ENCODE results near the gene FANK1.
"Not testable (repeated sequence)": the region's sequence is repeated elsewhere in the genome, so short reads cannot be mapped to it uniquely, and the experiment has no call there.

FANK1 gene

GRCh38 chr10:126017961-126018560 lies 121.7 kb downstream of the FANK1 start:
- FAIRE-seq (no peak), DNase-seq (ENCODE audit: low spot score) (no peak)

GRCh38 chr10:126021833-126022500 lies 125.6 kb downstream of the FANK1 start:
- DNase-seq (ENCODE audit: low spot score) = no peak
- FAIRE-seq = no peak

GRCh38 chr10:126022841-126023240 lies 126.5 kb downstream of the FANK1 start:
- DNase-seq (ENCODE audit: low spot score) (no peak), FAIRE-seq (no peak)

GRCh38 chr10:126027692-126028091 lies 131.3 kb downstream of the FANK1 start:
- FAIRE-seq (no peak), DNase-seq (ENCODE audit: low spot score) (no peak)

GRCh38 chr10:126029999-126030398 lies 133.6 kb downstream of the FANK1 start:
- no peak for DNase-seq (ENCODE audit: low spot score)
- no peak for FAIRE-seq

- DNase-seq (ENCODE audit: low spot score) = no peak
- FAIRE-seq = no peak
These were observed 138.2 kb downstream of the FANK1 start for GRCh38 chr10:126034586-126034985.

GRCh38 chr10:126036515-126036914 lies 140.2 kb downstream of the FANK1 start:
- DNase-seq (ENCODE audit: low spot score) (no peak), FAIRE-seq (no peak)

GRCh38 chr10:126037946-126038345 lies 141.6 kb downstream of the FANK1 start:
- FAIRE-seq (no peak), DNase-seq (ENCODE audit: low spot score) (no peak)

- DNase-seq (ENCODE audit: low spot score) (no peak), FAIRE-seq (no peak)
These were observed 144.8 kb downstream of the FANK1 start for GRCh38 chr10:126041117-126041516.

- DNase-seq (ENCODE audit: low spot score) (no peak), FAIRE-seq (no peak)
These were observed 145.5 kb downstream of the FANK1 start for GRCh38 chr10:126041804-126042231.

GRCh38 chr10:126042354-126042753 lies 146.0 kb downstream of the FANK1 start:
- DNase-seq (ENCODE audit: low spot score) (no peak), FAIRE-seq (no peak)

GRCh38 chr10:126042906-126043305 lies 146.5 kb downstream of the FANK1 start:
- DNase-seq (ENCODE audit: low spot score) (no peak), FAIRE-seq (no peak)

- FAIRE-seq (no peak), DNase-seq (ENCODE audit: low spot score) (no peak)
These were observed 147.0 kb downstream of the FANK1 start for GRCh38 chr10:126043389-126043788.

GRCh38 chr10:126045861-126046260 lies 149.5 kb downstream of the FANK1 start:
- no peak for DNase-seq (ENCODE audit: low spot score)
- no peak for FAIRE-seq

GRCh38 chr10:126046831-126047230 lies 150.5 kb downstream of the FANK1 start:
- DNase-seq (ENCODE audit: low spot score) = no peak
- FAIRE-seq = no peak

GRCh38 chr10:126047749-126048148 lies 151.4 kb downstream of the FANK1 start:
- not testable (repeated sequence) for DNase-seq (ENCODE audit: low spot score); FAIRE-seq

GRCh38 chr10:126049759-126050700 lies 153.7 kb downstream of the FANK1 start:
- no peak for FAIRE-seq
- no peak for DNase-seq (ENCODE audit: low spot score)

GRCh38 chr10:126052171-126052570 lies 155.8 kb downstream of the FANK1 start:
- no peak for FAIRE-seq
- DNase-seq (ENCODE audit: low spot score) = no peak

- FAIRE-seq (no peak), DNase-seq (ENCODE audit: low spot score) (no peak)
These were observed 157.8 kb downstream of the FANK1 start for GRCh38 chr10:126054191-126054590.

GRCh38 chr10:126057494-126057893 lies 161.1 kb downstream of the FANK1 start:
- FAIRE-seq (no peak), DNase-seq (ENCODE audit: low spot score) (no peak)

GRCh38 chr10:126058104-126058503 lies 161.7 kb downstream of the FANK1 start:
- DNase-seq (ENCODE audit: low spot score) (no peak), FAIRE-seq (no peak)

GRCh38 chr10:126058507-126058906 lies 162.1 kb downstream of the FANK1 start:
- no peak for DNase-seq (ENCODE audit: low spot score)

More at GRCh38 chr10:126058507-126058906, 162.1 kb downstream of the FANK1 start:
- FAIRE-seq = no peak

Data from urothelium cell line (cell line).